HEK293 (cell line): ENCODE results near the gene ITPA.

ENCODE experiments used
- CTCF ChIP-seq: fragments of 450-650 bp; formaldehyde crosslinking; IDR thresholded peaks from 2 replicates; pipeline ENCODE4 v1.5.1; 2016; ENCODE audit warnings: missing biosample characterization, missing genetic modification characterization
- KLF16 ChIP-seq: fragments of 450-650 bp; formaldehyde crosslinking; IDR thresholded peaks from 2 replicates; pipeline ENCODE4 v1.5.1; 2017; ENCODE audit warnings: missing biosample characterization, missing genetic modification characterization
- PBX3 ChIP-seq: sonication (generic); formaldehyde crosslinking; IDR thresholded peaks from 2 replicates; pipeline ENCODE4 v1.8.1; 2022; ENCODE audit warnings: mild to moderate bottlenecking, moderate library complexity, missing genetic modification reagents
- REST ChIP-seq: fragments of 450-650 bp; formaldehyde crosslinking; IDR thresholded peaks from 2 replicates; pipeline ENCODE4 v1.5.1; 2016; ENCODE audit warnings: missing biosample characterization, missing genetic modification characterization
- ZBTB49 ChIP-seq: fragments of 450-650 bp; formaldehyde crosslinking; IDR thresholded peaks from 2 replicates; pipeline ENCODE4 v1.5.1; 2016; ENCODE audit warnings: missing biosample characterization, missing genetic modification characterization, low read depth
- ZNF274 ChIP-seq, 2 experiments: fragments of 200-500 bp in 1 of 2; fragments of 450-650 bp in 1 of 2; sonication (Bioruptor generic) in 1 of 2; formaldehyde crosslinking in 1 of 2; IDR thresholded peaks; 2 replicates each; pipeline versions ENCODE4 v1.5.1 to v1.6.1; 2014 to 2016; ENCODE audit warnings: borderline replicate concordance in 1 of 2, inconsistent platforms in 1 of 2, low read length in 1 of 2, missing biosample characterization in 1 of 2, missing genetic modification characterization in 1 of 2
- ZNF596 ChIP-seq: fragments of 450-650 bp; IDR thresholded peaks from 2 replicates; pipeline ENCODE4 v1.5.0; 2018; ENCODE audit warnings: missing biosample characterization, mild to moderate bottlenecking, missing genetic modification characterization, moderate library complexity

GRCh38 chr20:3237011-3237957 is 28.0 kb downstream of the ITPA start:
- TF ChIP-seq CTCF: no peak
- no peak for TF ChIP-seq ZBTB49 (tag by site-specific recombination)
- no peak for TF ChIP-seq ZNF596 (tag by site-specific recombination)
- TF ChIP-seq ZNF274 (IDR thresholded peaks at IDR 0.05; ENCODE audit: low read length): no peak
- no peak for TF ChIP-seq ZNF274 (tag by site-specific recombination; IDR thresholded peaks at IDR 0.05; ENCODE audit: borderline replicate concordance)
- TF ChIP-seq PBX3: no peak
- TF ChIP-seq KLF16 (tag by site-specific recombination): no peak
- no peak for TF ChIP-seq REST (tag by site-specific recombination)
